Thymus (tissue), 11 donors: Measurements from ENCODE around the gene PIEZO2. TPM values are rescaled to one million over a fixed set of nuclear protein-coding genes. Genes with fewer than 3 reads are reported as not detected.
A peak's percentile ranks its signal among the peaks of the same experiment; 100 is the strongest.

Source experiments
- DNase-seq, 9 donors: peaks; one replicate each; pipeline ENCODE4 v3.0.0-alpha.2; 2013; ENCODE audit warnings: low spot score in 9 of 9, low read depth in 6 of 9, missing footprints in 1 of 9
- H3K27ac ChIP-seq, 2 donors: one replicate each; pipeline ENCODE4 v1.5.1; 2013; ENCODE audit warnings: control low read depth in 1 of 2, low read depth in 1 of 2, low read length in 1 of 2, mild to moderate bottlenecking in 1 of 2, moderate library complexity in 1 of 2
- H3K27me3 ChIP-seq, 2 donors: one replicate each; pipeline ENCODE4 v1.5.1; 2013; ENCODE audit warnings: low read length in 1 of 2; ENCODE audit not compliant: control insufficient read depth in 2 of 2, insufficient read depth in 1 of 2
- H3K36me3 ChIP-seq, 2 donors: one replicate each; pipeline ENCODE4 v1.5.1; 2013; ENCODE audit warnings: low read length in 1 of 2, mild to moderate bottlenecking in 1 of 2, moderate library complexity in 1 of 2; ENCODE audit not compliant: control insufficient read depth in 2 of 2, insufficient read depth in 2 of 2
- H3K4me1 ChIP-seq, 2 donors: one replicate each; pipeline ENCODE4 v1.5.1; 2013; ENCODE audit warnings: low read length in 2 of 2; ENCODE audit not compliant: control insufficient read depth in 2 of 2, insufficient read depth in 2 of 2
- H3K4me3 ChIP-seq, 2 donors: one replicate each; pipeline ENCODE4 v1.5.1; 2013; ENCODE audit warnings: low read length in 2 of 2, control low read depth in 1 of 2, mild to moderate bottlenecking in 1 of 2
- H3K9me3 ChIP-seq, 2 donors: one replicate each; pipeline ENCODE4 v1.5.1; 2013; ENCODE audit warnings: low read length in 1 of 2, mild to moderate bottlenecking in 1 of 2; ENCODE audit not compliant: control insufficient read depth in 2 of 2, insufficient read depth in 1 of 2
- WGBS: extraction: QIAGEN DNeasy Blood & Tissue Kit; methylation state at CpG from one replicate; pipeline ENCODE4 v1.1.7; 2013; 5-methylcytosine and 5-hydroxymethylcytosine counted together
- polyA plus RNA-seq: library from polyadenylated mRNA; stranded (reverse); fragments of 200-250 nt; gene quantifications from one replicate; pipeline ENCODE4 v1.2.3, GENCODE V29; 2013
- total RNA-seq: library from RNA; stranded (reverse); fragments of 120-200 nt; gene quantifications from one replicate; pipeline ENCODE4 v1.2.4, GENCODE V29; 2013
- donor health status: healthy.

Gene PIEZO2
- total and polyA plus RNA-seq, 2 donors: 1.5 to 3.2 TPM

DNA sequence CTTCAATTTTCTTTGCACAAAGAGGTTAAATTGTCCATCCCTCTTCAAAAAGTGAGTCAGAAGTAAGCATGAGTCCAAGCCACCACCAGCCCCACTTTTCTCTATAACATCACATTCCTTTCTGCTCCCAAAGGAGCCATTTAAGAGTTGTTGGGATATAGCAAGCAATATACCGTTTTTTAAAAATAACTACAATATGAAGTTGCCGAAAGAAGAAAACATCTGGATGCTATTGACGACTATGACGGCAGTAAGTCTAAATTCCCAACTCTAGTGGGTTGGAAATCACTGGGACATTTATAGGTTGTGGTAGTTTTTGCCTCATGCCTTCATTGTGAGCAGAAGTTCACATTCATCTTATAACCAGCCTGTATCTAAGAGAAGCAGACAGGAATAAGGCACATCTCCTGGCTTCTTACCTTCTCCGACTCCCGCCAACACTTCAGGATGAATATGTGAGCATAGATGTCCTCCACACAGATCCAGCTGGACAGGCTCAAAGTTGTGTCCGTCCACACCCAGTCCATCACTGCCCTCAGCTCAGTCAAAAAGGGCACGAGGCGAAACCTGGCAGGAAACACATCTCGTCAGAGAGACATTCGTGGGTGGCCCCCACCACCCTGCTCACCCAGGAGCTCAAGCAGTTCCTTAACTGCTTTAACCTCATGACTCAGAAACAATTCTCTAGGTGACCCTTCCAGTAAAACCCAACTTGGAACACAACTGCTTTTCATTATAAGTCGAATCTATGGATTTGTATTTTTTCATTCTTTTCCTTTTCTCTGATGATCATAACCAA lies 459.9 kb downstream of the PIEZO2 start:
- Histone ChIP-seq H3K27ac (peak overlapping the region in 1 of 2 donors; percentile 52), H3K36me3 (no peaks in the 10 kb centered on the region), H3K4me3 (no peak overlapping the region), H3K4me1 (peaks cover 0 to 2% of the 10 kb centered on the region in 2 donors), H3K27me3 (no peaks in the 10 kb centered on the region), H3K9me3 (no peaks in the 10 kb centered on the region)
- 89% methylated on average over 12 of the region's 12 CpGs for WGBS
- no peak for DNase-seq

DNA sequence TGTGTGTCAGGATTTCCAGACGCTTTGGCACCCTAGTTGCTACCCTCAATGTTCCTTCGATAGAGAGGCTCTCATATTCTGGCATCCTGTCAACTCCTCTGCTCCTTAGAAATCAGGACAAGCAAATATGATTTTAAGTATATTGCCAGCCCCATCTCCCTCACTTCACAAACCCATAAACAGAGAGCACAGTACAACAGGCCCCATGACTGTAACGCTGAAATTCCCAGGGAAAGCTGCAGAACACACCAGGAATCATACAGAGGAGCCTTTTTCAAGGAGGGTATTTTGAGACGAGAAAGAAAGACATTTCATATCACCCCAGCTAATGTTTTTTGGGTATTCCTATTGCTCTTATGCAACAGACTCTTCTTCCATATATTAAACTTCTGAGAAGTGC lies 460.6 kb downstream of the PIEZO2 start:
- Histone ChIP-seq H3K4me3 (no peak overlapping the region), H3K27ac (no peak overlapping the region), H3K9me3 (no peaks in the 10 kb centered on the region), H3K27me3 (no peaks in the 10 kb centered on the region), H3K4me1 (peaks cover 0 to 2% of the 10 kb centered on the region in 2 donors), H3K36me3 (no peaks in the 10 kb centered on the region)
- DNase-seq: no peak
- 95% methylated on average over 4 of the region's 4 CpGs for WGBS

DNA sequence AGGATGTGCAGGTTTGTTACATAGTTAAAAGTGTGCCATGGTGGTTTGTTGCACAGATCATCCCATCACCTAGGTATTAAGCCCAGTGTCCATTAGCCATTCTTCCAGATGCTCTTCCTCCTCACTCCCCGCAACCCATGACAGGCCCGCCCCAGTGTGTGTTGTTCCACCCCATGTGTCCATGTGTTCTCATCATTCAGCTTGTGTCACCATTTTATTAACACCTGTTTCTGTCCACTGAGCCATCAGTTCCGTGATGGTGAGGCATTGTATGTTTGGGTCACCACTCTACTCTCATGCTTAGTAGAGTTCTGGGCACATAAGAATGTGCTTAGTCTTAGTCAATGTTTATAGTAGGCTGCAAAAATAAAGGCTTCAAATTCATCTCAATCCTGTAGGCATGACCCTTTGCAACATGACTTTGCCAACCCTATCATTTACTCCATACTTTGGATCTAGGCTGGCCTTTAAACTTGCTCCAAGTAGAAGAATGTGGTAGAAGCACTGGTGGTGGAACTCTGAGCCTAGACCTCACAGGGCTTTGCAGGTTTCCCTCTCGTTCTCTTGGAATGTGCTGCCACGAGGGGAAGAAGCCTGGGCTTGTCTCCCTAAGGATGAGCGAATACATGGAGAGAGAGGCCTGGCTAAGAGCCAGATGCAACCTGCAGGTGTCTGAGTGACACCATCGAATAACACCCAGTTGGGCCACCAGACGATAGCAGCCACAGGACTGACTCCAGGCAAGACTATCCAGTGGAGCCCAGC lies 462.0 kb downstream of the PIEZO2 start:
- no peaks in the 10 kb centered on the region for H3K27me3 ChIP-seq
- H3K36me3 ChIP-seq: no peaks in the 10 kb centered on the region
- DNase-seq: peak in 1 of 9 donors; percentile 12
- WGBS: 84% methylated on average over 8 of the region's 8 CpGs
- no peak overlapping the region for H3K27ac ChIP-seq
- no peaks in the 10 kb centered on the region for H3K9me3 ChIP-seq
- peaks cover 0 to 2% of the 10 kb centered on the region in 2 donors for H3K4me1 ChIP-seq
- H3K4me3 ChIP-seq: no peak overlapping the region

DNA sequence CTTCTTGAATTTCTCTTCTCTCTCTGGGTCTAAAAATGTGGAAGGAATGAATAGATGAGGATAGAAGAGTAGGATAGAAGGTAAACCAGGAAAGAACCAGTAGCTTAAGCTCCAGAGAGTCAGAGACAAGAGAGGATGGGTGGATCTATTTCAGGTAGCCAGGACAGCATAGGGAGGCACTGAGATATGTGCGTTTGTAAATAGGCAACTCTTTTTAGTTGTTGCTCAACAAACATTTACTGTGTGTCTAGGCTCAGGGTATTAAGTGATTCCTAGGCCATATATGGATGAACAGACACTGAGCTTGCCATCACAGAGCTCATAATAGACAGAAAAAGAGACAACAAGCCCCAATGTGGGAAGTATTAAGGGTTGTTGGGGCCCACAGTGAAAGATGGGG lies 463.1 kb downstream of the PIEZO2 start:
- DNase-seq: no peak
- H3K4me3 ChIP-seq: no peak overlapping the region
- H3K27ac ChIP-seq: no peak overlapping the region
- H3K36me3 ChIP-seq: no peaks in the 10 kb centered on the region
- peaks cover 0 to 2% of the 10 kb centered on the region in 2 donors for H3K4me1 ChIP-seq
- H3K27me3 ChIP-seq: no peaks in the 10 kb centered on the region
- no peaks in the 10 kb centered on the region for H3K9me3 ChIP-seq
- WGBS: 2% methylated on average over 1 of the region's 1 CpG

DNA sequence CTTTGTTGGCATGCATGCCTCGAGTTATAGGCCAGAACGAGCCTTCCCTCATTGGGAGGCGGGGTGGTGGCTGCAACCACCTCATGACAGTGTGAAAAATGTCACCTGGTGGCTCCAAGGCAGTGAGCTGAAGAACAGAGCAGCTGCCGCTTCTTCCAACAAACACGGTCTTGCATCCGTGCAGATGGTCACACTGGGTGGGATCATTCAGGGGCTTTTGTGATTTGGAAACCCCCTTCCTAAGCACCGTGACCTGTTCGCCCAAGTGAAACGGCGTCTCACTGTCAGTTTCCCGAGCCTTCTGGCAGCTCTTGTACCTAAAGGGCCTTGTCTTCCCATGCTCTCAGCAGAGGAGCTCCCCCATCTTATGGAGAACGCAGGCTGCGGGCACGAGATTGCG lies 463.9 kb downstream of the PIEZO2 start:
- H3K36me3 ChIP-seq: no peaks in the 10 kb centered on the region
- 88% methylated on average over 15 of the region's 15 CpGs for WGBS
- no peaks in the 10 kb centered on the region for H3K9me3 ChIP-seq
- H3K4me3 ChIP-seq: no peak overlapping the region
- DNase-seq: peak in 2 of 9 donors; percentile 13 to 33
- H3K27ac ChIP-seq: peak overlapping the region in 1 of 2 donors; percentile 47
- no peaks in the 10 kb centered on the region for H3K27me3 ChIP-seq
- peaks cover 0 to 2% of the 10 kb centered on the region in 2 donors for H3K4me1 ChIP-seq

DNA sequence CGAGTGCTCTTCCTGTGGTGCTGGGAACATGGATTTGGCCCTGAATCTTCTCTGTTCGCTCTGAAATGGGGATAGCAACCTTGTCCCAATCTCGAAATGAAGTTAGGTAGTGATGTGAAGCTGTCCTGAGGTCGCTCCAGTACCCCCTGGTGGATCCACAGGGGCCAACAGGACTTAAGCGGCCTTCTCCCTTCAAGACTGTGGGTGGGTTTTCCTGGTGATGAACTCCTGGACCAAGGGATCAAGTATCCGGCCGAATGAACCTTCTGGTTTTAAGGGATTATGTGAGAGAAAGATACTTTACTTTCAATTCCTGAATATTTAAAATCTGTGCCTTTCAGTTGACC lies 467.0 kb downstream of the PIEZO2 start:
- WGBS: 96% methylated on average over 7 of the region's 7 CpGs
- Histone ChIP-seq H3K4me3 (no peak overlapping the region), H3K36me3 (no peaks in the 10 kb centered on the region), H3K9me3 (no peaks in the 10 kb centered on the region), H3K27ac (no peak overlapping the region), H3K4me1 (peaks cover 0 to 2% of the 10 kb centered on the region in 2 donors), H3K27me3 (no peaks in the 10 kb centered on the region)
- no peak for DNase-seq

DNA sequence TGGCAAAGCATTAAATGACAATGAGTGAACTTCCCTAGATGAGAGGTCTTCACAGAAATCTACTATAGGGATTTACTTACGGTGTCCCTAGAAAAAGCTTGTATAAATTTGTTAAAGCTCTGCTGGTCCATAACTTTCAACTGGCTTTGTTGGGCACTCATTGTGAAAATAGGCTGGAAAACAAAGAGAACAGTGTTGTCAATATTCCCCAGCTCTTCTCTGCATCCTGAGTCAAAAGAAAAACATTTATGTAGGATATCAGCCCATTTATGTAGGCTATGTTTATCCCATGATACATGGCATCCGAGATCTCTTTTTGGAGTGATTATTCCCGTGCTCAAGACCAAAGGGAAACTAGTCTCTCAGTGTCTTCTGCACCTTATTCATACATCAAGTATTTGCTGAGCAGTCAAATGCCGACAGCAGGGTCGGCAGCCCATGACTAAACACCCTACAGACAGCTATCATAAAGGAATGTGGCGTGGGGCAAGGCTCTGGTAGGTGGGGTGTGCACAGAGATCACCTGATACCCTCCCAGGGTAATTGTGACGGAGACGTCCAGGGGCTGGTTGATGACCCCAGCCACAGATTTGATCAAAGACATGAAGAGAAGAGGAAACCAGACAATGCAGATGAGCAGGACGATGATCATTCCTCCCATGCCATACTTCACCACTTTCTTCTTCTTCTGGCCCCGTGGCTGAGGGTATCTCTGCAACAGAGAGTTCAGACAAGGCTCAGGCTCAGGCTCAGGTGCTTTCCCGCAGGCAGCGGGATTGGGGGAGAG lies 467.6 kb downstream of the PIEZO2 start:
- no peak for DNase-seq
- H3K4me1 ChIP-seq: peaks cover 0 to 2% of the 10 kb centered on the region in 2 donors
- no peak overlapping the region for H3K4me3 ChIP-seq
- H3K27me3 ChIP-seq: no peaks in the 10 kb centered on the region
- H3K9me3 ChIP-seq: no peaks in the 10 kb centered on the region
- H3K36me3 ChIP-seq: no peaks in the 10 kb centered on the region
- no peak overlapping the region for H3K27ac ChIP-seq
- WGBS: 96% methylated on average over 12 of the region's 12 CpGs

DNA sequence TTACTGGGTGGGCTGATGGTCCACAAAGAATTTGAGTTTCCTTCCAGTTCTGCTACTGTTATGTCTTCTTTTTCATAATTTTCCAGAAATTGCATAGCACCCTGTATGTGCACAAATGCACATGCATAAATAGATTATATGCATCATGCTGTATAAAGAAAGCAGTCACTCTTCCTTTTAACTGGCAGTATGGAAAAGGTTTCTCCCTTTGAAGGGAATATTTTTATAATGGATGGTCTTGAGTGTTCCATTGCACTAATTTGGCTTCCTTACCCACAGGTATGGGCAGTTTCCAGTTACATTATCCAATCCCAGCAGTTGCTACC lies 469.1 kb downstream of the PIEZO2 start:
- DNase-seq: no peak
- Histone ChIP-seq H3K27ac (no peak overlapping the region), H3K9me3 (no peaks in the 10 kb centered on the region), H3K36me3 (no peaks in the 10 kb centered on the region), H3K4me1 (no peaks in the 10 kb centered on the region), H3K27me3 (no peaks in the 10 kb centered on the region), H3K4me3 (no peak overlapping the region)
